Measurements from ENCODE around the gene HAPLN3. TPM values are rescaled to one million over a fixed set of nuclear protein-coding genes. Genes with fewer than 3 reads are reported as not detected.

Gene HAPLN3
- total RNA-seq, 4 donors from 2014 or later = 4.5 to 7.0 (median 5.1) TPM

- no peak for DNase-seq (ENCODE audit: low spot score in 2 of 2)
- TF ChIP-seq POLR2A (IDR thresholded peaks at IDR 0.05) (no peak), CTCF (IDR thresholded peaks at IDR 0.05) (no peak)
- intact Hi-C loops (cut with DNase I; ENCODE audit: low total_unique reads) = no loop called here
- 51 to 72% methylated on average over 1 of the region's 1 CpG for WGBS, 2 donors
- no peak overlapping the region for H3K4me3 ChIP-seq (ENCODE audit: low read depth, poor library complexity, severe bottlenecking)
Measured at GRCh38 chr15:88863412-88863811, 31.9 kb downstream of the HAPLN3 start.

GRCh38 chr15:88860212-88860611 is 35.1 kb downstream of the HAPLN3 start:
- intact Hi-C loops (cut with DNase I; ENCODE audit: low total_unique reads) = no loop called here
- WGBS, 2 donors = 78 to 86% methylated on average over 7 of the region's 7 CpGs
- TF ChIP-seq POLR2A (IDR thresholded peaks at IDR 0.05) (no peak), CTCF (IDR thresholded peaks at IDR 0.05) (no peak)
- no peak overlapping the region for H3K4me3 ChIP-seq (ENCODE audit: low read depth, poor library complexity, severe bottlenecking)
- no peak for DNase-seq (ENCODE audit: low spot score in 2 of 2)

GRCh38 chr15:88859550-88859949 is 35.8 kb downstream of the HAPLN3 start:
- no peak for DNase-seq (ENCODE audit: low spot score in 2 of 2)
- H3K4me3 ChIP-seq (ENCODE audit: low read depth, poor library complexity, severe bottlenecking) = no peak overlapping the region
- WGBS, 2 donors = 56 to 64% methylated on average over 7 of the region's 7 CpGs
- intact Hi-C loops (cut with DNase I; ENCODE audit: low total_unique reads) = no loop called here
- TF ChIP-seq POLR2A (IDR thresholded peaks at IDR 0.05) (no peak), CTCF (IDR thresholded peaks at IDR 0.05) (no peak)

GRCh38 chr15:88858934-88859333 is 36.4 kb downstream of the HAPLN3 start:
- WGBS, 2 donors = 89% methylated on average over 11 of the region's 11 CpGs
- intact Hi-C loops (cut with DNase I; ENCODE audit: low total_unique reads) = no loop called here
- H3K4me3 ChIP-seq (ENCODE audit: low read depth, poor library complexity, severe bottlenecking) = no peak overlapping the region
- DNase-seq (ENCODE audit: low spot score in 2 of 2) = no peak
- no peak for TF ChIP-seq CTCF (IDR thresholded peaks at IDR 0.05)
- no peak for TF ChIP-seq POLR2A (IDR thresholded peaks at IDR 0.05)

GRCh38 chr15:88852476-88852875 is 42.9 kb downstream of the HAPLN3 start:
- no peak for DNase-seq (ENCODE audit: low spot score in 2 of 2)
- intact Hi-C loops (cut with DNase I; ENCODE audit: low total_unique reads) = no loop called here
- TF ChIP-seq POLR2A (IDR thresholded peaks at IDR 0.05) (no peak), CTCF (IDR thresholded peaks at IDR 0.05) (no peak)
- no peak overlapping the region for H3K4me3 ChIP-seq (ENCODE audit: low read depth, poor library complexity, severe bottlenecking)

GRCh38 chr15:88849376-88850072 is 45.8 kb downstream of the HAPLN3 start:
- intact Hi-C loops (cut with DNase I; ENCODE audit: low total_unique reads) = no loop called here

More at GRCh38 chr15:88849376-88850072, 45.8 kb downstream of the HAPLN3 start:
- DNase-seq (ENCODE audit: low spot score in 2 of 2) = no peak
- no peak for TF ChIP-seq CTCF (IDR thresholded peaks at IDR 0.05)
- no peak for TF ChIP-seq POLR2A (IDR thresholded peaks at IDR 0.05)
- WGBS, 2 donors = 80 to 85% methylated on average over 21 to 22 of the region's 22 CpGs
- H3K4me3 ChIP-seq (ENCODE audit: low read depth, poor library complexity, severe bottlenecking) = no peak overlapping the region
